Aorta (tissue), 5 donors: ENCODE measurements around the gene NEDD4L. TPM values are rescaled to one million over a fixed set of nuclear protein-coding genes. Genes with fewer than 3 reads are reported as not detected.

Source experiments
- ATAC-seq: fragments of 200-7000 bp; cut with Tn5 transposase; one replicate; pipeline ENCODE4 v1.9.1; 2022; ENCODE audit warnings: moderate library complexity; ENCODE audit not compliant: low FRiP score
- DNase-seq, 2 donors: peaks; one replicate each; pipeline ENCODE4 v3.0.0-alpha.2; 2020
- H3K27ac ChIP-seq, 2 donors: one replicate each; pipeline ENCODE4 v1.5.1; 2013; ENCODE audit warnings: low read length in 2 of 2, mild to moderate bottlenecking in 2 of 2, moderate library complexity in 2 of 2, control low read depth in 1 of 2, inconsistent platforms in 1 of 2, low read depth in 1 of 2
- H3K27me3 ChIP-seq, 2 donors: one replicate each; pipeline ENCODE4 v1.6.1; 2013; ENCODE audit warnings: control low read depth in 1 of 2, low read length in 1 of 2, mild to moderate bottlenecking in 1 of 2, moderate library complexity in 1 of 2; ENCODE audit not compliant: insufficient read depth in 2 of 2, control insufficient read depth in 1 of 2
- H3K36me3 ChIP-seq, 2 donors: one replicate each; pipeline ENCODE4 v1.6.1; 2013; ENCODE audit warnings: control low read depth in 1 of 2, low read length in 1 of 2, mild to moderate bottlenecking in 1 of 2; ENCODE audit not compliant: insufficient read depth in 2 of 2, control insufficient read depth in 1 of 2
- H3K4me1 ChIP-seq, 2 donors: one replicate each; pipeline ENCODE4 v1.6.1; 2013; ENCODE audit warnings: low read length in 2 of 2, control low read depth in 1 of 2, mild to moderate bottlenecking in 1 of 2, moderate library complexity in 1 of 2; ENCODE audit not compliant: insufficient read depth in 2 of 2, control insufficient read depth in 1 of 2
- H3K4me3 ChIP-seq, 2 donors: one replicate each; pipeline ENCODE4 v1.5.1; 2013; ENCODE audit warnings: low read length in 2 of 2, control low read depth in 1 of 2, mild to moderate bottlenecking in 1 of 2
- H3K9me3 ChIP-seq: one replicate; pipeline ENCODE4 v1.6.1; 2013; ENCODE audit warnings: mild to moderate bottlenecking, low read length; ENCODE audit not compliant: control insufficient read depth
- WGBS, 2 donors: extraction: QIAGEN DNeasy Blood & Tissue Kit; methylation state at CpG; one replicate each; pipeline ENCODE4 v1.1.7; 2013; 5-methylcytosine and 5-hydroxymethylcytosine counted together
- intact Hi-C, 2 donors: fragments of 100-400 bp; cut with DNase I; formaldehyde crosslinking; loops; one replicate each; pipeline versions ENCODE4 v1.14.2 to v1.15.0; 2022
- polyA plus RNA-seq, 2 donors: library from polyadenylated mRNA; stranded (reverse); fragments of 200-250 nt; gene quantifications; one replicate each; pipeline ENCODE4 v1.2.3, GENCODE V29; 2013
- total RNA-seq, 2 donors: library from RNA; stranded (reverse); fragmentation: NEBNext Ultra II Directional; extraction: Animal tissue kit (Norgen Biotek cat#: 25700); gene quantifications; one replicate each; pipeline ENCODE4 v1.2.1, GENCODE V29; 2021
- donor health status: healthy with polysubstance abuse.
- donor health status: Bipolar disorder and iron deficiency.
- donor health status: DM: no; HTN: no; CAD: no.
- donor health status: DM: no; HTN: no; CAD: no.
- donor health status: DM: yes; HTN: yes; CAD: no.

The NEDD4L gene
- total and polyA plus RNA-seq, 4 donors, result 4.0 to 24.0 (median 17.8) TPM

DNA sequence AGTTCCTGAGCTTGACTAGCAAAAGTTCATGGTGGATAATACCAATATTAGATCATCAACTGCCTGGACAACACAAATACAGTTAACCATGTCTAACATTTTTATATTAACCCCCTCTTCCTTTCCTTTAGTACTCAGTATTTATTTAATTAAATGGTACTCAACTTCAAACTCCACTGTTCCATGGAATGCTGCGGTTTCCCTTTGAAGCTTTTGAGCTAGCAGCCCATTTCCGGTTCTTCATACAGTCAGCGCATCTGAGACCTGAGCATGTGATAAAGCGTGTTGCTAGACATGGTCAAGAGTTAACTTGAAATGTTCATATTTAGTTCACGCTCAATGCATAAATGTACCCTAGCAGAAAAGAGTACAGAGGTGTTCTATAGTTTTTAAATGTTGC, 306.5 kb downstream of the NEDD4L start:
- no peak overlapping the region for H3K27ac ChIP-seq
- no peak overlapping the region for H3K4me3 ChIP-seq
- no peaks in the 10 kb centered on the region for H3K9me3 ChIP-seq
- intact Hi-C loops, result no loop called here
- H3K4me1 ChIP-seq, result no peaks in the 10 kb centered on the region
- no peak for ATAC-seq
- 96 to 98% methylated on average over 5 of the region's 5 CpGs for WGBS, 2 donors
- DNase-seq, result no peak
- H3K27me3 ChIP-seq, result no peaks in the 10 kb centered on the region
- no peaks in the 10 kb centered on the region for H3K36me3 ChIP-seq

DNA sequence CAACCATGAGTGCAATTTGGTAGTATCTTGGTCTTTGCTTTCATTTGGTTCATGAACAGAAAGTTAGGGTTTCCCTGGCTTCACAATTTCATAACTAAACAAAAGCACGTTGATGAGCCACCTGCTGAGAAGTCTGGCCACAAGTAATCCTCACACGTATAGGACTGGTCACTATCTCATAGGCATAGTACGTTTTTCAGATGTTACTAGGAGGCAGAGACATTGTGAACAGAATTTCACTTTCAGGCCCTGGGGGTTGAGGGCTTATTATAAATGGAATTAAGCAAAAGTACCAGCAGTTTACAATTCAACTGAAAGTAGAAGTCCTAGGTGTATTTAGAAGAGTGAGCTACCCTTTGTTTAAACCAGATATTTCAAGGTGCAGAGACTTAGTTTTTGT, 307.8 kb downstream of the NEDD4L start:
- H3K9me3 ChIP-seq, result no peaks in the 10 kb centered on the region
- H3K27me3 ChIP-seq, result no peaks in the 10 kb centered on the region
- ATAC-seq, result no peak
- 82 to 86% methylated on average over 3 of the region's 3 CpGs for WGBS, 2 donors
- H3K4me1 ChIP-seq, result no peaks in the 10 kb centered on the region
- intact Hi-C loops, result no loop called here
- no peak overlapping the region for H3K4me3 ChIP-seq
- H3K27ac ChIP-seq, result no peak overlapping the region
- no peaks in the 10 kb centered on the region for H3K36me3 ChIP-seq
- DNase-seq, result no peak

DNA sequence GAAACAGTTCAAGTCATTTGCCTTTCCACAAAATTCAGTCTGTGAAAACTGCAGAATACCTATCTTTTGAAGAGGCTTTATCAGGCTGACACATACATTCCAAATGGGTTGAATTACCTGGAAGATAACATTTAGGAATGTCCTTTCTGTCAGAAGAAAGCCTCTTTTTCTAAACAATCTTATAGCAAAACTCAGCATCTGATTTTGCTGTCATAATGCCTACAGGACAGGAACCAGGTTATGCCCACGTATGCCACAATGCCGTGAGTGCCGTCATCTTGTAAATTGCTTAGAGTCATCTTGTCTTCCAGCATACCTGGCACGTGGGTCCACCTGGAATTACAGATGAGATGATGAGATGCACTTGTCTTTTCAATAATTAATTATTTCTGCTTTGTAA, 309.6 kb downstream of the NEDD4L start:
- no peak overlapping the region for H3K27ac ChIP-seq
- no peaks in the 10 kb centered on the region for H3K9me3 ChIP-seq
- no peaks in the 10 kb centered on the region for H3K27me3 ChIP-seq
- ATAC-seq (no peak), DNase-seq (no peak)
- H3K4me3 ChIP-seq, result no peak overlapping the region
- WGBS, 2 donors, result 95 to 96% methylated on average over 4 of the region's 4 CpGs
- H3K36me3 ChIP-seq, result peaks cover 0 to 1% of the 10 kb centered on the region in 2 donors
- H3K4me1 ChIP-seq, result no peaks in the 10 kb centered on the region
- intact Hi-C loops, result no loop called here

DNA sequence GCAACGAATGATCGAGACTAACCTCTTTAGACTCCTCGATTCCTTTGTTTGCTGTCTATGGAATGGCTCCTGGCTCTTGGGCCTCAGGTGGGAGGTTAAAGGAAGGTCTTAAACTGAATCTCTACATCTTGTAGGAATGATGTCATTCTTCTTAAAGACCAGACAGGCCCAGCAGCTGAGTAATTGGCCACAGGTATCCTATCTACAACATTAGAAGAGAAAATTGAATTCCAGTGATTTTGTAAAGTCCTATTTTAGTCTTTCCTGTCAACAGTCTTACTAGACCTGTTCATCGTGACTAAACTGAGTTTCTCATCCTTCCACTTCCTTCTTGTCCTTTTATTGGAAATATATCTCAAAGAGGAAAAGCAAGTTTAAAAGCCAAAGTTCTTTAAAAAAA, 310.0 kb downstream of the NEDD4L start:
- 95 to 96% methylated on average over 4 of the region's 4 CpGs for WGBS, 2 donors
- Histone ChIP-seq H3K36me3 (peaks cover 0 to 1% of the 10 kb centered on the region in 2 donors), H3K4me3 (no peak overlapping the region), H3K9me3 (no peaks in the 10 kb centered on the region), H3K4me1 (no peaks in the 10 kb centered on the region), H3K27ac (no peak overlapping the region), H3K27me3 (no peaks in the 10 kb centered on the region)
- ATAC-seq, result no peak
- no peak for DNase-seq
- intact Hi-C loops, result no loop called here

DNA sequence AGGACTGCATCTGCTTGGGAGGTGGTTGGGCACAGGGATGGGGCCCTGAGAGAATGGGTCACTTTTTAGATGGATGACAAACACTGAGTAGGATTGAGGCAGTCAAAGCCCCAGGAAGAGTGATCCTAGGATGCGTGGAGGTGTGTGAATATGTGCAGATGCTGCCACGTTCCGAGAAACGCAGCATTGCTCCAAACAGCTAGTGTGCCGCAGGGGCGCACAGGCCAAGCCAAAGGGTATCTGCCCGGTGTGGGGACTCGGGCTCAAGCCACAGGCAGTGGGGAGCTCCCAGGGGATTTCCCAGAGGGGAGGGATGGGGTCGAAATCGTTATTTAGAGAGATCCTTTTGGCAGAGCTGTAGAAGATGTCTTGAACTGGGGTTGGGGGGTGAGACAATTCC, 310.8 kb downstream of the NEDD4L start:
- no peak overlapping the region for H3K4me3 ChIP-seq
- intact Hi-C loops, result no loop called here
- 91 to 93% methylated on average over 10 of the region's 10 CpGs for WGBS, 2 donors
- H3K4me1 ChIP-seq, result no peaks in the 10 kb centered on the region
- H3K27me3 ChIP-seq, result no peaks in the 10 kb centered on the region
- no peak overlapping the region for H3K27ac ChIP-seq
- ATAC-seq (no peak), DNase-seq (no peak)
- H3K36me3 ChIP-seq, result peaks cover 0 to 1% of the 10 kb centered on the region in 2 donors
- no peaks in the 10 kb centered on the region for H3K9me3 ChIP-seq

DNA sequence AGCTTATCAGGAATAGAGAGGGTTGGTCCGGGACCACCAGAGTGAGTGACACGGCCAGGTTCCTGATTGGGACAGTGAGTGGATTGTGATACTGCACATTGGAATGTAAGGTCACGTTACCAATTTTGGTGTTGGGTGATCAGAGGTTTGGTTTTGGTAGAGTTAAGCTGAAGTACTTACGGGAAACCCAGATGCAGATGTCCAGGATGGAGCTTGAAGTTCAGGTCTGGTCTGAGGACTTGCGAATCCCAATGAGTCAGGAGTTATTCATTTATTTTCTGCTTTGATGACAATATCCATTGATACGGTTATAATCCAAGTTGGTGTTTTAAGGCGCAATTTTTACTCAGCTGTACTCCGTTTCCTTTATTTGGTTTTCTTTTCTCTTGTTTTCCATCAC, 311.2 kb downstream of the NEDD4L start:
- Histone ChIP-seq H3K36me3 (peaks cover 0 to 1% of the 10 kb centered on the region in 2 donors), H3K27ac (no peak overlapping the region), H3K4me3 (no peak overlapping the region), H3K4me1 (no peaks in the 10 kb centered on the region), H3K9me3 (no peaks in the 10 kb centered on the region), H3K27me3 (no peaks in the 10 kb centered on the region)
- WGBS, 2 donors, result 94 to 97% methylated on average over 8 of the region's 8 CpGs
- ATAC-seq (no peak), DNase-seq (no peak)
- intact Hi-C loops, result no loop called here

DNA sequence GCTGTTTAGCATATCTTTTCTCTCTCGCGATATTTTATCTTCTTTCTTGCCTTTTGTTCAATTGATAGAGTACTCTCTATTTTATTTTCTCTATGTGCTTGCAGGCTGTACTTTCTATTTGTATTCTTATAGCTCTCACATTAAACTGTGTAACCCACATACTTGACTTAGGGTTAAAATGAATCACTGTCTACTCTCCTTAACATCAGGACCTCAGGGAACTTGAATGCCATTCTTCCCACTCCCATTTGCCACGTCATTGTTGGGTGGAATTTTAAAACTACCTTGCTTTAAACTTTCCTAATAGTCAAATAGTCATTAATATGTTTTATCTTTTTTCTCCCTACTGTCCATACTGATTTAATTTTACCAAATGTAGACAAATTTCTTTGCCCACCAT, 315.2 kb downstream of the NEDD4L start:
- Histone ChIP-seq H3K36me3 (peaks cover 0 to 1% of the 10 kb centered on the region in 2 donors), H3K27me3 (no peaks in the 10 kb centered on the region), H3K4me3 (no peak overlapping the region), H3K27ac (no peak overlapping the region), H3K9me3 (no peaks in the 10 kb centered on the region), H3K4me1 (no peaks in the 10 kb centered on the region)
- intact Hi-C loops, result no loop called here
- ATAC-seq (no peak), DNase-seq (no peak)
- WGBS, 2 donors, result 96 to 98% methylated on average over 3 of the region's 3 CpGs

DNA sequence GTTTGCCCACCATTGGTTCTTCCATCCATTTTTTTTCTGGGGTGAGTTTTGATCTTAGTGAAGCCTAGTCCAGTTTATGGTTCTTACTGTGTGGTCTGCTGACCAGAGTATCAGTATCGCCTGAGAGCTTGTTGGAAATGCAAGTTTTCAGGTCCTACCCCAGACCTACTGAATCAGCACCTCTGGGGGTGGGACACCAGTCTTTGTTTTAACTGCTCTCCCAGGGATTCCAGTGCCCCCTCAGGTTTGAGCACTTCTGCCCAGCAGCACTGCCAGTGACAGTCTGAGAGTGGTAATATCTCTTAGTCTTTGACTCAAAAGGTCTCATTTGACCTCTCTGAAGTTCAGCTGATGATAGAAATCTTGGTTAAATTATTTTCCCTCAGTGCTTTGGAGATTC, 315.6 kb downstream of the NEDD4L start:
- intact Hi-C loops, result no loop called here
- 93 to 99% methylated on average over 1 of the region's 1 CpG for WGBS, 2 donors

DNA sequence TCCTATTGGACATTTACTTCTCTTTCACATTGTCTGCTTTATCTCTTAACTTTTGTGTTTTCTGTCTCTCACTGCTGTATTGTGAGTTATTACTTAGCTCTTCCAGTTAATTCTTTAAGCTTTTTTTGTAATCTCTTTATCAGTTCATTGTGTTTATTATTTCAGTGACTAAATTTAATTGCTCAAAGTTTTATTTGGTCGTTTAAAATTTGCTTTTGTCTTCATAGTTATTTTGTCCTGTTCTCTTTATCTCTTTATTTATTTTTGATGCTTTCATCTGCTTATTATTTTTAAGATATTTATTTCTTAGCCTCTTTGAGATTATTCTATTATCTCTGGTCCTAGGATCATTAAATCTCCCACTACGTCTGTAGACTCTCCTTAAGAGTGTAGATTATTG, 316.3 kb downstream of the NEDD4L start:
- 61 to 68% methylated on average over 2 of the region's 2 CpGs for WGBS, 2 donors
- no peaks in the 10 kb centered on the region for H3K4me1 ChIP-seq
- DNase-seq (no peak), ATAC-seq (no peak)
- H3K27ac ChIP-seq, result no peak overlapping the region
- no peaks in the 10 kb centered on the region for H3K9me3 ChIP-seq
- H3K36me3 ChIP-seq, result peaks cover 0 to 1% of the 10 kb centered on the region in 2 donors
- intact Hi-C loops, result no loop called here
- no peak overlapping the region for H3K4me3 ChIP-seq
- no peaks in the 10 kb centered on the region for H3K27me3 ChIP-seq

More for the DNA sequence above, 315.6 kb downstream of the NEDD4L start:
- Histone ChIP-seq H3K4me1 (no peaks in the 10 kb centered on the region), H3K27ac (no peak overlapping the region), H3K27me3 (no peaks in the 10 kb centered on the region), H3K9me3 (no peaks in the 10 kb centered on the region), H3K36me3 (peaks cover 0 to 1% of the 10 kb centered on the region in 2 donors), H3K4me3 (no peak overlapping the region)
- DNase-seq (no peak), ATAC-seq (no peak)
